GM23338 (cell line): ENCODE results near the gene ERBB4. TPM values are rescaled to one million over a fixed set of nuclear protein-coding genes. Genes with fewer than 3 reads are reported as not detected.

ENCODE experiments used
- ATAC-seq: fragments of 200-7000 bp; cut with Tn5 transposase; 3 replicates; pipeline ENCODE4 v1.9.1; 2020
- DNase-seq: peaks from one replicate; pipeline ENCODE4 v3.0.0-alpha.2; 2015; ENCODE audit warnings: low spot score
- H2AFZ ChIP-seq: fragments of 200-600 bp; sonication (generic); 2 replicates; pipeline ENCODE4 v1.8.0; 2016; ENCODE audit warnings: antibody characterized with exemption, mild to moderate bottlenecking, moderate library complexity
- H3F3A ChIP-seq: fragments of 200-600 bp; sonication (generic); replicated peaks from 2 replicates; pipeline ENCODE4 v1.8.0; 2017; ENCODE audit warnings: antibody characterized with exemption, mixed run types, low read depth
- H3K27ac ChIP-seq: fragments of 200-600 bp; sonication (generic); 2 replicates; pipeline ENCODE4 v1.6.1; 2016; ENCODE audit warnings: low read depth
- H3K27me3 ChIP-seq: fragments of 200-600 bp; sonication (generic); 2 replicates; pipeline ENCODE4 v1.8.0; 2016; ENCODE audit warnings: mild to moderate bottlenecking, mixed run types, moderate library complexity; ENCODE audit not compliant: insufficient read depth
- H3K36me3 ChIP-seq: fragments of 200-600 bp; sonication (generic); 2 replicates; pipeline ENCODE4 v1.8.0; 2016; ENCODE audit warnings: mild to moderate bottlenecking; ENCODE audit not compliant: insufficient read depth
- H3K4me1 ChIP-seq: fragments of 200-600 bp; sonication (generic); 2 replicates; pipeline ENCODE4 v1.8.0; 2016; ENCODE audit warnings: mild to moderate bottlenecking, moderate library complexity; ENCODE audit not compliant: insufficient read depth
- H3K4me2 ChIP-seq: fragments of 200-600 bp; sonication (generic); 2 replicates; pipeline ENCODE4 v1.7.1; 2017; ENCODE audit warnings: mixed run types
- H3K4me3 ChIP-seq: fragments of 200-600 bp; sonication (generic); 2 replicates; pipeline ENCODE4 v1.6.1; 2016; ENCODE audit warnings: mixed run types
- H3K79me2 ChIP-seq: fragments of 200-600 bp; sonication (generic); replicated peaks from 2 replicates; pipeline ENCODE4 v1.8.0; 2017; ENCODE audit warnings: mild to moderate bottlenecking; ENCODE audit not compliant: insufficient read depth
- H3K9me2 ChIP-seq: fragments of 200-600 bp; sonication (generic); 2 replicates; pipeline ENCODE4 v1.8.0; 2017; ENCODE audit not compliant: insufficient read depth
- H4K20me1 ChIP-seq: fragments of 200-600 bp; sonication (generic); replicated peaks from 2 replicates; pipeline ENCODE4 v1.8.0; 2017; ENCODE audit warnings: mild to moderate bottlenecking; ENCODE audit not compliant: insufficient read depth
- H3K27ac Mint-ChIP-seq: 2 replicates; pipeline ENCODE4 v1.8.0; 2020; ENCODE audit warnings: inconsistent platforms, mild to moderate bottlenecking, moderate library complexity, mixed read lengths
- H3K27me3 Mint-ChIP-seq: 3 replicates; pipeline ENCODE4 v1.8.0; 2022; ENCODE audit warnings: low read depth, mild to moderate bottlenecking, moderate library complexity, mixed read lengths, inconsistent platforms; ENCODE audit not compliant: insufficient read depth, poor library complexity
- H3K36me3 Mint-ChIP-seq: 3 replicates; pipeline ENCODE4 v1.8.0; 2021; ENCODE audit warnings: low read depth, mild to moderate bottlenecking, inconsistent platforms, moderate library complexity, mixed read lengths
- H3K4me1 Mint-ChIP-seq: 3 replicates; pipeline ENCODE4 v1.8.0; 2020; ENCODE audit warnings: mild to moderate bottlenecking, inconsistent platforms, mixed read lengths
- H3K4me3 Mint-ChIP-seq: 3 replicates; pipeline ENCODE4 v1.8.0; 2021; ENCODE audit warnings: moderate library complexity, mild to moderate bottlenecking, inconsistent platforms, mixed read lengths
- H3K9me3 Mint-ChIP-seq: 3 replicates; pipeline ENCODE4 v1.8.0; 2020; ENCODE audit warnings: moderate library complexity, mild to moderate bottlenecking, inconsistent platforms, mixed read lengths
- CREB1 ChIP-seq: fragments of 250-450 bp; sonication (Bioruptor Pico); IDR thresholded peaks from 2 replicates; pipeline ENCODE4 v1.5.0; 2020; ENCODE audit warnings: low read depth, mild to moderate bottlenecking, moderate library complexity
- EZH2 ChIP-seq: fragments of 200-600 bp; sonication (generic); IDR thresholded peaks from one replicate; pipeline ENCODE4 v1.8.0; 2017; ENCODE audit warnings: antibody characterized with exemption, mild to moderate bottlenecking, low read depth; ENCODE audit not compliant: unreplicated experiment
- EZH2phosphoT487 ChIP-seq: fragments of 200-600 bp; sonication (generic); IDR thresholded peaks from one replicate; pipeline ENCODE4 v1.8.1; 2018; ENCODE audit warnings: antibody characterized with exemption; ENCODE audit not compliant: unreplicated experiment
- NANOG ChIP-seq: IDR thresholded peaks from 2 replicates; pipeline ENCODE4 v1.6.1; 2016; ENCODE audit warnings: antibody characterized with exemption, borderline replicate concordance
- POLR2AphosphoS5 ChIP-seq: IDR thresholded peaks from 2 replicates; pipeline ENCODE4 v1.6.1; 2016; ENCODE audit warnings: antibody characterized with exemption, low read depth
- STAT1 ChIP-seq: IDR thresholded peaks from one replicate; pipeline ENCODE4 v1.6.1; 2016; ENCODE audit warnings: antibody characterized with exemption; ENCODE audit not compliant: unreplicated experiment
- ZNF114 ChIP-seq: fragments of 250-450 bp; sonication (Bioruptor Pico); IDR thresholded peaks from 2 replicates; pipeline ENCODE4 v1.5.0; 2020; ENCODE audit warnings: mild to moderate bottlenecking, moderate library complexity
- ZNF331 ChIP-seq: fragments of 250-450 bp; sonication (Bioruptor Pico); IDR thresholded peaks from 2 replicates; pipeline ENCODE4 v1.5.0; 2020; ENCODE audit warnings: low read depth, mild to moderate bottlenecking, moderate library complexity
- polyA plus RNA-seq: library from polyadenylated mRNA; unstranded; fragments of >200 nt; fragmentation: Nextera tagmentation; extraction: Ambion mirVana; gene quantifications from 2 replicates; pipeline ENCODE4 v1.2.1, GENCODE V29; 2016
- total RNA-seq: library from RNA; depleted of rRNA; stranded (reverse); fragments of >200 nt; shearing (Covaris generic); gene quantifications from 2 replicates; pipeline ENCODE4 v1.2.3, GENCODE V29; 2014
- TF ChIP-seq, protein P1 (sequence below): IDR thresholded peaks from one replicate; pipeline ENCODE4 v1.6.1; 2018; ENCODE audit warnings: antibody characterized with exemption; ENCODE audit not compliant: unreplicated experiment
- TF ChIP-seq, protein P2 (sequence below): fragments of 250-450 bp; sonication (Bioruptor Pico); IDR thresholded peaks from 2 replicates; pipeline ENCODE4 v1.5.0; 2020; ENCODE audit warnings: mild to moderate bottlenecking, moderate library complexity
- TF ChIP-seq, protein P3 (sequence below), 2 experiments: fragments of 200-600 bp in 1 of 2; sonication (generic) in 1 of 2; conservative IDR thresholded peaks; 2 replicates each; pipeline versions ENCODE4 v1.5.1 to v1.6.1; 2016 to 2017; ENCODE audit warnings: antibody characterized with exemption in 2 of 2, low read depth in 2 of 2, mild to moderate bottlenecking in 2 of 2, moderate library complexity in 1 of 2

Gene ERBB4
- total and polyA plus RNA-seq, 2 experiments from 2014 or later = 0.73 to 1.1 TPM

DNA sequence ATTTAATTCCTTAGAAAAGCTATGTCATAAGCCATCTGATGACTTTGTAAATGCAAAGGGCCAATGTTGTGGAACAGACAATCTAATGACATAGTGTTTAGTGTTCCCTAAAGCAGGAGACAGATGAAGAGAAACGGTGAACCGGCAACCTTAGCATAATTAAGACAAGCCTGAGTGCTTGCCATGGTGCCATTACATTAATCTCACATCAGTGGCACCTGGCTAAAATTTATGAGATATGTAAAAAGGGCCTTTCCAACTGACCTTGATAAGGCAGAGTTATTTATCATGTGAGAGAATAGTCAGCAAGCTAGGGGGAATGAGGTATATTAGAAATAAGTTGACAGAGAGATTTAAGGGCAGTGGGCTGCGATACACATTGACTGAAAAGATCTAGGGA, 261.8 kb downstream of the ERBB4 start:
- no peak overlapping the region for H3K4me3 Mint-ChIP-seq
- H3K9me3 Mint-ChIP-seq = no peaks in the 10 kb centered on the region
- Histone ChIP-seq H3F3A (no peaks in the 10 kb centered on the region), H3K27me3 (no peaks in the 10 kb centered on the region), H3K4me2 (no peak overlapping the region), H2AFZ (no peak overlapping the region), H3K4me1 (no peaks in the 10 kb centered on the region), H3K79me2 (no peaks in the 10 kb centered on the region), H3K9me2 (no peaks in the 10 kb centered on the region), H3K36me3 (no peaks in the 10 kb centered on the region), H3K27ac (no peak overlapping the region), H4K20me1 (no peaks in the 10 kb centered on the region), H3K4me3 (no peak overlapping the region)
- DNase-seq (no peak), ATAC-seq (no peak)
- H3K27me3 Mint-ChIP-seq = no peaks in the 10 kb centered on the region
- no peaks in the 10 kb centered on the region; the same call in 1 of the 3 replicates for H3K4me1 Mint-ChIP-seq
- no peaks in the 10 kb centered on the region for H3K36me3 Mint-ChIP-seq
- TF ChIP-seq STAT1 = no peak
- TF ChIP-seq, protein P1, sequence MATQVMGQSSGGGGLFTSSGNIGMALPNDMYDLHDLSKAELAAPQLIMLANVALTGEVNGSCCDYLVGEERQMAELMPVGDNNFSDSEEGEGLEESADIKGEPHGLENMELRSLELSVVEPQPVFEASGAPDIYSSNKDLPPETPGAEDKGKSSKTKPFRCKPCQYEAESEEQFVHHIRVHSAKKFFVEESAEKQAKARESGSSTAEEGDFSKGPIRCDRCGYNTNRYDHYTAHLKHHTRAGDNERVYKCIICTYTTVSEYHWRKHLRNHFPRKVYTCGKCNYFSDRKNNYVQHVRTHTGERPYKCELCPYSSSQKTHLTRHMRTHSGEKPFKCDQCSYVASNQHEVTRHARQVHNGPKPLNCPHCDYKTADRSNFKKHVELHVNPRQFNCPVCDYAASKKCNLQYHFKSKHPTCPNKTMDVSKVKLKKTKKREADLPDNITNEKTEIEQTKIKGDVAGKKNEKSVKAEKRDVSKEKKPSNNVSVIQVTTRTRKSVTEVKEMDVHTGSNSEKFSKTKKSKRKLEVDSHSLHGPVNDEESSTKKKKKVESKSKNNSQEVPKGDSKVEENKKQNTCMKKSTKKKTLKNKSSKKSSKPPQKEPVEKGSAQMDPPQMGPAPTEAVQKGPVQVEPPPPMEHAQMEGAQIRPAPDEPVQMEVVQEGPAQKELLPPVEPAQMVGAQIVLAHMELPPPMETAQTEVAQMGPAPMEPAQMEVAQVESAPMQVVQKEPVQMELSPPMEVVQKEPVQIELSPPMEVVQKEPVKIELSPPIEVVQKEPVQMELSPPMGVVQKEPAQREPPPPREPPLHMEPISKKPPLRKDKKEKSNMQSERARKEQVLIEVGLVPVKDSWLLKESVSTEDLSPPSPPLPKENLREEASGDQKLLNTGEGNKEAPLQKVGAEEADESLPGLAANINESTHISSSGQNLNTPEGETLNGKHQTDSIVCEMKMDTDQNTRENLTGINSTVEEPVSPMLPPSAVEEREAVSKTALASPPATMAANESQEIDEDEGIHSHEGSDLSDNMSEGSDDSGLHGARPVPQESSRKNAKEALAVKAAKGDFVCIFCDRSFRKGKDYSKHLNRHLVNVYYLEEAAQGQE = no peak
- TF ChIP-seq CREB1 (CRISPR knock-in tag) = no peak
- TF ChIP-seq, protein P2, sequence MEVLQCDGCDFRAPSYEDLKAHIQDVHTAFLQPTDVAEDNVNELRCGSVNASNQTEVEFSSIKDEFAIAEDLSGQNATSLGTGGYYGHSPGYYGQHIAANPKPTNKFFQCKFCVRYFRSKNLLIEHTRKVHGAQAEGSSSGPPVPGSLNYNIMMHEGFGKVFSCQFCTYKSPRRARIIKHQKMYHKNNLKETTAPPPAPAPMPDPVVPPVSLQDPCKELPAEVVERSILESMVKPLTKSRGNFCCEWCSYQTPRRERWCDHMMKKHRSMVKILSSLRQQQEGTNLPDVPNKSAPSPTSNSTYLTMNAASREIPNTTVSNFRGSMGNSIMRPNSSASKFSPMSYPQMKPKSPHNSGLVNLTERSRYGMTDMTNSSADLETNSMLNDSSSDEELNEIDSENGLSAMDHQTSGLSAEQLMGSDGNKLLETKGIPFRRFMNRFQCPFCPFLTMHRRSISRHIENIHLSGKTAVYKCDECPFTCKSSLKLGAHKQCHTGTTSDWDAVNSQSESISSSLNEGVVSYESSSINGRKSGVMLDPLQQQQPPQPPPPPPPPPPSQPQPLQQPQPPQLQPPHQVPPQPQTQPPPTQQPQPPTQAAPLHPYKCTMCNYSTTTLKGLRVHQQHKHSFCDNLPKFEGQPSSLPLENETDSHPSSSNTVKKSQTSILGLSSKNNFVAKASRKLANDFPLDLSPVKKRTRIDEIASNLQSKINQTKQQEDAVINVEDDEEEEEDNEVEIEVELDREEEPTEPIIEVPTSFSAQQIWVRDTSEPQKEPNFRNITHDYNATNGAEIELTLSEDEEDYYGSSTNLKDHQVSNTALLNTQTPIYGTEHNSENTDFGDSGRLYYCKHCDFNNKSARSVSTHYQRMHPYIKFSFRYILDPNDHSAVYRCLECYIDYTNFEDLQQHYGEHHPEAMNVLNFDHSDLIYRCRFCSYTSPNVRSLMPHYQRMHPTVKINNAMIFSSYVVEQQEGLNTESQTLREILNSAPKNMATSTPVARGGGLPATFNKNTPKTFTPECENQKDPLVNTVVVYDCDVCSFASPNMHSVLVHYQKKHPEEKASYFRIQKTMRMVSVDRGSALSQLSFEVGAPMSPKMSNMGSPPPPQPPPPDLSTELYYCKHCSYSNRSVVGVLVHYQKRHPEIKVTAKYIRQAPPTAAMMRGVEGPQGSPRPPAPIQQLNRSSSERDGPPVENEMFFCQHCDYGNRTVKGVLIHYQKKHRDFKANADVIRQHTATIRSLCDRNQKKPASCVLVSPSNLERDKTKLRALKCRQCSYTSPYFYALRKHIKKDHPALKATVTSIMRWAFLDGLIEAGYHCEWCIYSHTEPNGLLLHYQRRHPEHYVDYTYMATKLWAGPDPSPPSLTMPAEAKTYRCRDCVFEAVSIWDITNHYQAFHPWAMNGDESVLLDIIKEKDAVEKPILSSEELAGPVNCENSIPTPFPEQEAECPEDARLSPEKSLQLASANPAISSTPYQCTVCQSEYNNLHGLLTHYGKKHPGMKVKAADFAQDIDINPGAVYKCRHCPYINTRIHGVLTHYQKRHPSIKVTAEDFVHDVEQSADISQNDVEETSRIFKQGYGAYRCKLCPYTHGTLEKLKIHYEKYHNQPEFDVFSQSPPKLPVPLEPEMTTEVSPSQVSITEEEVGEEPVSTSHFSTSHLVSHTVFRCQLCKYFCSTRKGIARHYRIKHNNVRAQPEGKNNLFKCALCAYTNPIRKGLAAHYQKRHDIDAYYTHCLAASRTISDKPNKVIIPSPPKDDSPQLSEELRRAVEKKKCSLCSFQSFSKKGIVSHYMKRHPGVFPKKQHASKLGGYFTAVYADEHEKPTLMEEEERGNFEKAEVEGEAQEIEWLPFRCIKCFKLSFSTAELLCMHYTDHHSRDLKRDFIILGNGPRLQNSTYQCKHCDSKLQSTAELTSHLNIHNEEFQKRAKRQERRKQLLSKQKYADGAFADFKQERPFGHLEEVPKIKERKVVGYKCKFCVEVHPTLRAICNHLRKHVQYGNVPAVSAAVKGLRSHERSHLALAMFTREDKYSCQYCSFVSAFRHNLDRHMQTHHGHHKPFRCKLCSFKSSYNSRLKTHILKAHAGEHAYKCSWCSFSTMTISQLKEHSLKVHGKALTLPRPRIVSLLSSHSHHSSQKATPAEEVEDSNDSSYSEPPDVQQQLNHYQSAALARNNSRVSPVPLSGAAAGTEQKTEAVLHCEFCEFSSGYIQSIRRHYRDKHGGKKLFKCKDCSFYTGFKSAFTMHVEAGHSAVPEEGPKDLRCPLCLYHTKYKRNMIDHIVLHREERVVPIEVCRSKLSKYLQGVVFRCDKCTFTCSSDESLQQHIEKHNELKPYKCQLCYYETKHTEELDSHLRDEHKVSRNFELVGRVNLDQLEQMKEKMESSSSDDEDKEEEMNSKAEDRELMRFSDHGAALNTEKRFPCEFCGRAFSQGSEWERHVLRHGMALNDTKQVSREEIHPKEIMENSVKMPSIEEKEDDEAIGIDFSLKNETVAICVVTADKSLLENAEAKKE = no peak
- TF ChIP-seq ZNF114 (CRISPR knock-in tag) = no peak
- TF ChIP-seq NANOG = no peak
- TF ChIP-seq EZH2 = no peak
- TF ChIP-seq EZH2phosphoT487 = no peak
- TF ChIP-seq, protein P3, sequence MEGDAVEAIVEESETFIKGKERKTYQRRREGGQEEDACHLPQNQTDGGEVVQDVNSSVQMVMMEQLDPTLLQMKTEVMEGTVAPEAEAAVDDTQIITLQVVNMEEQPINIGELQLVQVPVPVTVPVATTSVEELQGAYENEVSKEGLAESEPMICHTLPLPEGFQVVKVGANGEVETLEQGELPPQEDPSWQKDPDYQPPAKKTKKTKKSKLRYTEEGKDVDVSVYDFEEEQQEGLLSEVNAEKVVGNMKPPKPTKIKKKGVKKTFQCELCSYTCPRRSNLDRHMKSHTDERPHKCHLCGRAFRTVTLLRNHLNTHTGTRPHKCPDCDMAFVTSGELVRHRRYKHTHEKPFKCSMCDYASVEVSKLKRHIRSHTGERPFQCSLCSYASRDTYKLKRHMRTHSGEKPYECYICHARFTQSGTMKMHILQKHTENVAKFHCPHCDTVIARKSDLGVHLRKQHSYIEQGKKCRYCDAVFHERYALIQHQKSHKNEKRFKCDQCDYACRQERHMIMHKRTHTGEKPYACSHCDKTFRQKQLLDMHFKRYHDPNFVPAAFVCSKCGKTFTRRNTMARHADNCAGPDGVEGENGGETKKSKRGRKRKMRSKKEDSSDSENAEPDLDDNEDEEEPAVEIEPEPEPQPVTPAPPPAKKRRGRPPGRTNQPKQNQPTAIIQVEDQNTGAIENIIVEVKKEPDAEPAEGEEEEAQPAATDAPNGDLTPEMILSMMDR (conservative IDR thresholded peaks at IDR 0.05; ENCODE audit: low read depth in 2 of 2) = no peak
- no peak for TF ChIP-seq ZNF331 (CRISPR knock-in tag)
- no peak for TF ChIP-seq POLR2AphosphoS5
- H3K27ac Mint-ChIP-seq = no peak overlapping the region
